ENCODE measurements around the gene R3HDML. TPM values are rescaled to one million over a fixed set of nuclear protein-coding genes. Genes with fewer than 3 reads are reported as not detected.

R3HDML gene
- total RNA-seq, 1 donor from 2014 or later = not detected

DNA sequence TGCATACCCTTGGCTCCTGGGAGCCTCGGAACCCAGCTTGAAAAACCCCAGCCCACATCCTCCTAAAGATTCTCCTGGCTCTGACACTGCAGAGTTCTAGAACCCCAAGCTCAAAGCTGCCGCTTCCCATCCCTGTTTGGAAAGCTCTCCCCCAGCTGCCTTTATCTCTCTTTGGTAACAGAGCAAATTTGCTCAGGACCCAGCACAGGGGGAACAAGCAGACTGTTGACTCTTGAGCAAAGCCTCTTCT lies 57.5 kb downstream of the R3HDML start:
- ATAC-seq (no peak), DNase-seq (no peak)
- intact Hi-C loops (cut with micrococcal nuclease) = no loop called here

- no peak for DNase-seq
- intact Hi-C loops (cut with micrococcal nuclease) = no loop called here
- ATAC-seq = no peak
These were observed 58.0 kb downstream of the R3HDML start for GRCh38 chr20:44394702-44395460.

DNA sequence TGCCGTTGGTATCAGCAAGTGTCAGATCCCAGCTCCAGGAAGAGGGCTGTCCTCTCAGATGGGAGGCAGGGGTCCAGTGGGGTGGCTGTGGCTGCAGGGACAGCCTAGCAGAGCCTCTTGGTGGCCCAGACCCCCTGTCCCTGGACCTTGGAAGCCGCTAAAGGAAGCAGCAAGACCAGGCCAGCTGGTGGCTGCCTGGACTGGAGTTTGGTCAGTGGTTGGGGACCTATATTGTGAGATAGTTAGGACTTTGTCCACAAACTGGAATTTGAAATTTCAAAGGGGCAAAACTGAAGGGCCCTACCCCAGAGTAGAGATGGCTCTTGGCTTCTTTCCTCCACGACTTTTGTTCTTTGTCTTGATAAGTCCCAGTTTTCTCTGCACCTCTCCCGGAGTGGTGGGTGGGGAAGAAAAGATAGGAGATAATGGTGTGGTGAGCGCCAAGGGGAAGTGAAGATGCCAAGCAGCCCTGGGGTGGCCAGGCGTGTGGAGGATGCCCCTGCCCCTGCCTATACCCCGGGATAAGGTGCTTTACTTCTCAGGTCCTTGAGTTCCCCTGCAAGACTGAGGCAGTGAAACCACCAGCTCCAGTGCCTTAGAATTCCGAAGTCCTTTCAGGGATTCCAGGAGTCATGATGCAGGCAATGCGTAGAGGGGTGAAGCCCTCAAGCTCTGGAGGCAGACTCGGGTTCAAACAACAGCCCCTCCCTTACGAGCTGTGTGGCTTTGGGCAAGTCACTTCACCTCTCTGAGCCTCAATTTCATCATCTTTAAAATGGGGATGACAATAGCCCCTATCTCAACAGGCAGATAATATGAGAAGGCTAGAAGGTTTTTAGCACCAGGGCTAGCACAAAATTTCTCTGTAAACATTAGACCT lies 58.9 kb downstream of the R3HDML start:
- intact Hi-C loops (cut with micrococcal nuclease) = no loop called here
- no peak for ATAC-seq
- no peak for DNase-seq

GRCh38 chr20:44396369-44397130 lies 59.7 kb downstream of the R3HDML start:
- ATAC-seq = no peak
- intact Hi-C loops (cut with micrococcal nuclease) = no loop called here
- no peak for DNase-seq

- intact Hi-C loops (cut with micrococcal nuclease) = no loop called here
- no peak for ATAC-seq
- no peak for DNase-seq
These were observed 61.5 kb downstream of the R3HDML start for GRCh38 chr20:44398335-44398734.

DNA sequence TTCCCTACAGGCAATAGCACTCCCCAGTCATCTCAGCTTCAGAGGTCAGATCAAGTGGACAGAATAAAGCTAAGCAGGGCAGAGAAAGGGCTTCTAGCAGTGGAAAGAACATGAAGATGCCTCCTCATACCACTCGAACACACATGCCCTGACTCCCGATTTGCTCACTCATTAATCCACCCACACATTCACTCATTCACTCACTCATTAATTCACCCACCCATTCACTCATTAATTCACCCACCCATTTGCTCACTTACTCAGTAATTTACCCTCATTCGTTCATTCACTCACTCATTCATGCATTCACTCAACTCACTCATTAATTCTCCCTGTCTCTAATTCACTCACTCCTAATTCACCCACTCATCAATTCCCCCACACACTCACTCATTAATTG lies 62.6 kb downstream of the R3HDML start:
- no peak for DNase-seq
- intact Hi-C loops (cut with micrococcal nuclease) = no loop called here
- no peak for ATAC-seq

DNA sequence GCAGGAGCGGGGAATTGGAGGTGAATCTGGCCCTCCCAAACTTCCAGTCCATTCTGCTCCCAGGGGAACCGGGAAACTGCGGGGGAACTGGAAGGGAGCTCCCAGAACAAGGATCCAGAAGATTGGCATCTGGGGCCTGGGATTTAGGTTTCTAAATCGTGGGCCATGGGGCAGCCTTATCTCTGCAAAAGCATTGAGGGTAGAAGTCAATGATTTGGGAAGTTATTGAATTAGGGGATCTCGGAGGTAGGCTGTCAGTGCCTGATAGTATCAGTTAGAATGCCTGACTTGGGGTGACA lies 63.8 kb downstream of the R3HDML start:
- ATAC-seq (no peak), DNase-seq (no peak)
- intact Hi-C loops (cut with micrococcal nuclease) = no loop called here

Other genes starting within 250 kb of the R3HDML start
- gene JPH2, start 149.9 kb upstream of the R3HDML start, total RNA-seq = 182 TPM
- 35.2 TPM for gene OSER1, start 126.3 kb upstream of the R3HDML start, total RNA-seq
- 0.42 TPM for gene GDAP1L1, start 89.7 kb upstream of the R3HDML start, total RNA-seq
- 175 TPM for gene FITM2, start 25.8 kb upstream of the R3HDML start, total RNA-seq
- gene HNF4A, start 18.7 kb downstream of the R3HDML start, total RNA-seq = not detected
- 4.1 TPM for gene TTPAL, start 138.8 kb downstream of the R3HDML start, total RNA-seq
- gene SERINC3, start 185.0 kb downstream of the R3HDML start, total RNA-seq = 89.9 TPM
- 195 TPM for gene PKIG, start 245.5 kb downstream of the R3HDML start, total RNA-seq